Activated CD8-positive, alpha-beta memory T cell treated with anti-CD3 and anti-CD28 coated beads for 24 hours (primary cell): Measurements from ENCODE around the gene AFF2.
"Not testable (repeated sequence)": the region's sequence is repeated elsewhere in the genome, so short reads cannot be mapped to it uniquely, and the experiment has no call there.

ENCODE experiments used
- DNase-seq: peaks from one replicate; pipeline ENCODE4 v3.0.0-alpha.2; 2020

AFF2 gene

DNA sequence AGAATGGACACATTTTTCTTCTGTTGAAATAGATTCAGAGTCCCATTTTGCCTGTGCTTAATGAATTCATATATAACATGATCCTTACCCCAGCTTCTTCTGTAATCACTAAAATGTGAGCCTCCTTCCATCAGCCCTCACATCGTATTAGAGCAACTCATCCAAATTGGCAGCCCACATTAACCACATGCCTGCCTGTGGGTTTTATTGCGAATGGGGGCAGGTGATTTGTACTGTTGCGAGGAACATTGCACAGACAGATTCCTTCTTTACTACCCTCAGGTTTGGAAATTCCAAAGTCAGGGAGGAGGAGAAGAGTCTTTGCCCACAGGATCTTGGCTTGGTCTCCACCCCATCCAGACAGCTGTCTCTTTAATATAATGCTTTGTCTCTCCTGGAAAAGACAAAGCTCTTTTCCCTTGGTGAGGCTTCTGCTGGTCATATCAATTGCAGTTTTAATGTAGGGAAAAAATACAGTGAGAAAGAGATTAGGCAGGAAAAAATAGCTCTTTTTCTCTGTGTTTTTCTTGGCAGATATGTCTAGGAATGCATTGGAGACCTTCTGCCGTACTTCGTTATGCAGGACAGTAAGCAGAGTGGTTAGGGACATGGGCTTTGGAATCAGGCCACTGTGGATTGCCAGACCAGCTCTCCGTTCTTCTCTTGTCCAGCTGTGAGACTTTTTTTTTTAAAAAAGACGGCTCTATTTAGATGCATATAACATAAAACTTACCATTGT is 371.2 kb downstream of the AFF2 start:
- no peak for DNase-seq

DNA sequence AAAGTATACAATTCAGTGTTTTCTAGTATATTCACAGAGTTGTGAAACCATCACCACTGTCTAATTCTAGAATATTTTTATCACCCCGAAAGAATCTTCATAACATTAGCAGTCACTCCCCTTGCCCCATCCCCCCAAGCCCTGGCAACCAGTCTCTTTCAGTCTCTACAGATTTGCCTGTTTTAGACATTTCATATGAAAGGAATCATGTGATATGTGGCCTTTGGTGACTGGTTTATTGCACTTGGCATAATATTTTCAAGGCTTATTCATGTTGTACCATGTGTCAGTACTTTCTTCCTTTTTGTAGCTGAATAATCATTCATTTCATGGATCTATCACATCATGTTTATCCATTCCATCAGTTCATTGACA is 371.7 kb downstream of the AFF2 start:
- no peak for DNase-seq

DNA sequence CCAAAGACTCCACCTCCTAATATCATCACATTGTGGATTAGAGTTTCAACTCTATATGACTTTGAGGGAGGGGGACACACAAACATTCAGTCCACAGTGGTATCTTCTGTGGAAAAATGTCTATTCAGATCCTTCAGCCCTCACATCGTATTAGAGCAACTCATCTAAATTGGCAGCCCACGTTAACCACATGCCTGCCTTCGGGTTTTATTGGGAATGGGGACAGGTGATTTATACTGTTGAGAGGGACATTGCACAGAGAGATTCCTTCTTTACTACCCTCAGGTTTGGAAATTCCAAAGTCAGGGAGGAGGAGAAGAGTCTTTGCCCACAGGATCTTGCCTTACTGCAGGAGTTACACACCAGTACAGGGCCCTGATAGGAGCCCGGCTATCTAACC is 372.5 kb downstream of the AFF2 start:
- DNase-seq, result no peak

DNA sequence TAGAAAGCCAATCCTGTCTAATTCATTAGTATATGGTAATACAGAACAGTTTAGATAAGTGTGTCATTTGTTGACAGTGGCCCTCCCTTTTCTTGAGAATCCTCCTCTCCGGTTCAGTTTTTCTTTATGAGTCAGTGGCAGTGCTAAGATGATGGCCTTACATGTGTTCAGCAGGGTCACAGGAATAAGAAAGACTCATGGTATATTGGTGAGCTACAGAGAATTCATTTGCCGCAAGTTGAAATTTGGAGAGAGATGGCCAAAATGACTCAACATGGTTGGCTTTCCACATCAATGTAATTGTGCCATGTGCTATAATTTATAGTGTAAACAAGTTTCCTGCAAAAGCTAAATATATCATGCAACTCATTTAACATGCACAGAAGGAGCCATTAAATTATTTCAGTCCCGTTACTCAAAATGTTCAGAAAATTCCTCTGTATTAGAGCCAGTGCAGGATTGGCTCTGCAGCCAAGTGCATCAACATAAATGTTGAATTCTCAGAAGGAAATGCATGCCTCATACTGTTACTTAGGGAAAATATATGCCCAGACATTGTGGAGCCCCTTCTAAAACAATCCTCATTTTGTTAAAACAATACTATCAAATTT is 374.3 kb downstream of the AFF2 start:
- no peak for DNase-seq

DNA sequence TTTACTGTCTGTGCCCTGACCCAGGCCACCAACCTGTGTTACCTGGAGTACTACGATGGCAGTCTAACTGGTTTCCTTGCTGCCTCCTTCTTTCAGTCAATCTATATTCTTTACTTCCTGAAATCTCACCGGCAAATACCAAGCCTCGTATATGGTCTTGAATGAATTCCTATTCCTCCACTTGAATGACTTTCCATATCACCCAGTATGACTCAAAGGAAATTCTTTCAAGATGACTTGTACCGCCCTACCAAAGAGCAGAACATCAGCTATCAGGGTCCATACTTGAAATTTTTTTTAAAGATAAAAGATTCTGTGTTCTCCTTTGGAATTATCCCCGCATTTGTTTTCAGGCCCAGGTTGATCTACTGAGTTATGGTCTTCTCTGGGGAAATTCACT is 378.0 kb downstream of the AFF2 start:
- DNase-seq, result no peak

DNA sequence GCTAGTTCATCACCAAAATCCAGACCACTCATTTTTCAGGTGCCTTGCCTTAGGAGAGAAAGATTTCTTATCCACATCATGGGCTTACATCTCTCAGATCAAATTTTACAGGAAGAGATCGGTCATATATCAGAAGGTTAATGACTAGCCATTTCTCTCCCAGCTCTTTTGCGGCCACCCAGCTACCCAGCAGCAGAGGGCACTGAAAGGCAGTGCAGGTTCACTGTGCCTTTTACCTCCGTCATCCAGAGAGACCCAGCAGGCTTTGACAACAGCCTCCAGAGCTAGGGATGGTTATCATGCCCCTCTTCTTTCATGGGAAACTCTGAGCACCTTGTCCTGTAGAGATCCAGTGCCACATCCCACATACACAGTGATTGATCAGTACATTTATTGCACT is 384.8 kb downstream of the AFF2 start:
- no peak for DNase-seq

DNA sequence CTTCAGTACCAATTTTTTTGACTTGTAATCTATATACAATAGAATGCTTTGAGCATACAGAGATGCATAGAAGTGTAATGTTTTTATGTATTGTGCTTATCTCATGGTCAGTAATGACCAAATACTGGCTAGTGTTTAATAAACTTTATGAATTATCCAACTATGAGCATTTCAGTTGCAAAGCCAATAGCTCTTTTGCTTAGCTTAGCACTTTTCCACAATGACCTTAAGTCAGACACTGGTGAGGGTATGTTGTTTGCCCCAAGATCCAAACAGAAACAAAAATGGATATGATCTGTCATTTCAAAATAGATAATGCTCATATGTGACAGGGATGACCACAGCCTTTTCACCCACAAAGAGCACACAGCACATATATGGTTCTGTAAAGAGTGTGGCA is 393.0 kb downstream of the AFF2 start:
- DNase-seq, result no peak

DNA sequence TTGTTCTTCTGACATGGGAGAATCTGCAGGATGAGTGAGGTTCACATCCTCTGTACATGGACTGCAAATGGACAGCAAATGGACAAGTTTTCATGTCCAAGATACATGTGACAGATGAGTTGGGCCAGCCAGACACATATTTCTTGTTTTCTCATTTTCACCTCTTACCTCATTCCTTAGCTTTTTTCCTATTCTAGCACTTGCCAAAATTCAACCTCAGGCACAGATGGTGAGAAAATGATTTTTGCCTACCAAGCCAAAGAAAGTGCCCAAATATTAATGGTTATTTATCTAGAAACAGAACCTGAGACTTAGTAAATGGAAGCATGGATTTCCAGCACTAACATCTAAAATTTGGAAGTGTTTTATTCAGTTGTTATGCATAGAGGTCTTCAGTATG is 402.2 kb downstream of the AFF2 start:
- no peak for DNase-seq

DNA sequence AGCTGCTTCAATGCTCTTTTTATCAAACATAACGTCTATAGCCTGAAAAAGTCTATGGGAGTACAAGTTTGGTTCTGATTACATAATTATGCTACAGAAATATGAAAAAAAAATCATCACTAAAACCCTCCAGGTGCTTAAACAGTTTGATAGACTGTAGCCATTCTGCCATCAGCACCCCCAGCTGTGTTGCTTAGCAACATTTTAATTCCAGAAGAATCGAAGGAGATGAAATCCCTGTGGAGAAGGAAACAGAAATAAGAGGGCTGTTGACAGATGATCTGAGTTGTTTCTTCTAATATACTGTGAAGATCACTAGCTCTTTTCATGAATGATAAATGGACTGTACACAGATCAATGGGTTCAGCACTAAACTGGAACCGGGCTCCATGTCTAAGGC is 402.8 kb downstream of the AFF2 start:
- no peak for DNase-seq

DNA sequence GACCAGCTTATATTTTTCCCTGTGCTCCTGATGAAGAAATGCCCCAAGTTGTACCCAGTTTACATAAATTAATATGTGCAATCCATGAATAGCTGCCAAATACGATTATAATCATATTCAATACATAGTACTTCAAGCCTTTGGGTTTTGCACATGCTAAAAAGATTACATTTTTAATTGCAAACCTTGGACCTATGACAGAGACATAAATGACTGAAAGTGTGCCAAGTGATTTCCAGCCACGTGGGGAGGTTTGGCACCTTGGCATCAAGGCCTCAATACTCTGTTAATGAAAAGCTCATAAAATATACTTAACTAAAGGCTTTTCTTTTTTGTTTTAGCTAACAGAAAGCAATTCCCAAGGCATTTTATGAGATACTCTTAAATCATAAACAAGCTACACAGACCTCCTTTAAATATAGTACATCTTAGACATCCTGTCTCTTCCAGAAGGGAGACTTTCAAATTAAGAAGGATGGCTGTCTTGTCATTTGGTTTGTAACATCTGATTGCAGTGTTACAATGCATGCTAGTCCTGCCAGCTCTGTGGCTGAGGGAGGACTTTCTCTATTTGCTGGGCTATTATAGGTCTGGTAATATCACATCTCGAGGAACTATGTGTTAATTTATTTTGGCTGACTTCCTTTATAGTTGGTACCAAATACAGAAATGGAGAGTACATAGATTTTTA is 404.1 kb downstream of the AFF2 start:
- no peak for DNase-seq

DNA sequence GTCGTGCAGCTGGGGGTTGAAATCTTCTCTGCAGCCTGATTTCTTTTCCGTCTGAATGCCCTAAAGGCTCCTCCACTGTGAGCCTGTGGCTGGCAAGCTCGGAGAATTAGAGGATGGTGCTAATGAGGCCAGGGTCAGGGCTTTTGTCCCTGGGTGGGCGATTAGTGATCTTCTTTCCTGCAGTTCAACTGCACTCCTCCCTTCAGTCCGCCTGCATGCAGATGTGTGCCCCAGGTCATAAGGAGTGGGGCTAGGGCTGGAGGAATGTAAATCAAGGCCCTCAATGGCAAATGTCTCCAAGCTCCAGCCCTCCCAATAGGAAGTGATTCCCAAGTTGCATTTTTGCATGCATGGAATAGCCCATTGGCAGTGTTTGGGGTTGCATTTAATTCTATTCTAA is 405.0 kb downstream of the AFF2 start:
- no peak for DNase-seq

DNA sequence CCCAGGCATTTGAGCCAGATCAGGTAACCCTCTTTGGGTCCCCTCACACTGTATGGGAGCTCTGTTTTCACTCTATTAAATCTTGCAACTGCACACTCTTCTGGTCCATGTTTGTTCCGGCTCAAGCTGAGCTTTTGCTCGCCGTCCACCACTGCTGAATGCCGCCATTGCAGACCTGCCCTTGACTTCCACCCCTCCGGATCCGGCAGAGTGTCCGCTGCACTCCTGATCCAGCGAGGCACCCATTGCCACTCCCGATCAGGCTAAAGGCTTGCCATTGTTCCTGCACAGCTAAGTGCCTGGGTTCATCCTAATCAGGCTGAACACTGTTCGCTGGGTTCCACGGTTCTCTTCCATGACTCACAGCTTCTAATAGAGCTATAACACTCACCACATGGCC is 406.2 kb downstream of the AFF2 start:
- not testable (repeated sequence) for DNase-seq

DNA sequence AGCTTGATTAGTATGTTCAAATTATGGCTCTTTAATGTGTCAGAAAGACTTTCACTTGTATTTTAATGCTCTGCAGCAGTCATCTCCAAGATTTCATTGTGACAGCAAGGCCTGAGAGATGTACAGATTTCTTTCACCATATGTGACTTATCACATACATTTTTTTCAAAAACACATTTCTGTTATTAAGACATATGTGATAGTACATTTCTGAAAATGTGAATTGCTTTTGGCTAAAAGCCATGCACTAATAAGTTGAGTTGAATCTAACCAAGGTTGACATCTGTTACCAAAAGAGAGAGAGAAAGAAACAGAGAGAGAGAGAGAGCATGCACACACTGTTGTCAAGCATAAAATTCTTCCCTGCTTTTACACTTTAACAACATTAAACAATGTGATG is 409.3 kb downstream of the AFF2 start:
- DNase-seq, result no peak

DNA sequence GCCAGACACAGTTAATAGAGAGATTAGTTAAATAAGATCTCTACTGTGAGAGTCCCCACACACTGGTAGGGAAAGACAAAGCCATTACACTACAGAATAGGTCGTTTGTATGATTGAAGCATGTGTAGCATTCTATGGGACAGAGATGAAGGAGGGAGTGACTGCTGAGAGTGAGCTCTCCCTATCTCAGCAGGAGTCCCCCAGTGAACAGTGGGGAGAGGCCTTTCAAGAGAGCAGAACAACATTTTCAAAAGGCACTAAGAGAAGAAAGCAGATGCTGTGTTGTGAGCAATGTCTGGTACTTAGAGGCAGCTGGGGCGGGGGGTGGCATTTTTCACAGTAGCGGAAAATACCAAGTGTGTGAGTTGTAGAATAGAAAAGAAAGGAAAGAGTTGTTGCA is 413.6 kb downstream of the AFF2 start:
- no peak for DNase-seq

DNA sequence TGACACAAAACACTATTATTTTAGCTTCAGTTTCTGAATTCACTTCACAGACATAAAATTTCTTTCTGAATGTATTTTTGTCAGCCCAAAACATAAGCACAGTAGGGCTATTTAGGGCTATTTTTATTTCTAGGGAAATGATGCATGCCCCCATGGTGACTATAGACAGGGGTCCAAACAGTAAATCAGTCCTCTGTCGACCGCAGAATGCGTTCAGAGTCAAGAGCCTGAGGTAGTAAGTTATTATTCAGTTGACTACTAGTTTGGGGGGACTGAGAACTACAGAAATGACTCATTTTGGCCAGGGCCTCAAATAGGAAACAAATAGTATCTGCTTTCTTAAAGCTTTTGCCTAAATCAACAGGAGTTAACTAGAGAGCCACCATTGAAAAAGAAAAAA is 414.4 kb downstream of the AFF2 start:
- no peak for DNase-seq

DNA sequence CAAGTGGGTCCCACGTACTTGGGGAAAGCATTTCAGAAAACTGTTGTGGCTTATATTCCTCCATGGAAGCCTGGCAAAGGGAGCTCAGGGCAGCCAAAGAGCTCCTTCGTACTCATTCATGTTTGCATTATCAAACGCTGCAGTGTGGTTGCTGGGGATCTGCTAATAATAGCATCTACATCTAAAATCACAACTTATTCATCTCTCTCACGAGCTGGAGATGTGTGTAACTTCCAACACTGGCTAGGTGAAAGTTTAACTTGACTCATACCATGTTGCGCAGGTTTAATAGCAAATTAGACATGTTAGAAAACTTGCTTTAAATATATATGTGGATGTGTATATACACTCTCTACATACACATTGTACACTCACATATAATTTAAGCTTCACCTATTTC is 415.1 kb downstream of the AFF2 start:
- no peak for DNase-seq

DNA sequence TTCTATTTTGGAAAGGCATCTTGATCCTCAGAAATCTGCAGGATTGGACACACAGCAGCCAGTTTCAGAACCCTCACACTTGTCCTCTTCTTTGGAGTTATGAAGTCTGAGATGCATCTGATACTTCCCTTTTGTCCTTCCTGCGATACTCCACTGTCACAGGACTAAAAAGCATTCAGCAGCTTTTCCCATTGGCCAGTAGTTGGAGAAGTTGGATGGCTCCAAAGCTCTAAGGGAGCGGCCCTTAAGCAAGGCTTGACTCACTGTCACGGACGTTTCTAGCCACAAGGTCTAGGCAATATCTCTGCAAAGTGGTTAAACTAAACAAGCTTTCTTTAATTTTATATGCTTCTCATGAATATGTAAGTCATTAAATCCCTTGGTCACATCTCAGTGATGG is 417.0 kb downstream of the AFF2 start:
- no peak for DNase-seq

DNA sequence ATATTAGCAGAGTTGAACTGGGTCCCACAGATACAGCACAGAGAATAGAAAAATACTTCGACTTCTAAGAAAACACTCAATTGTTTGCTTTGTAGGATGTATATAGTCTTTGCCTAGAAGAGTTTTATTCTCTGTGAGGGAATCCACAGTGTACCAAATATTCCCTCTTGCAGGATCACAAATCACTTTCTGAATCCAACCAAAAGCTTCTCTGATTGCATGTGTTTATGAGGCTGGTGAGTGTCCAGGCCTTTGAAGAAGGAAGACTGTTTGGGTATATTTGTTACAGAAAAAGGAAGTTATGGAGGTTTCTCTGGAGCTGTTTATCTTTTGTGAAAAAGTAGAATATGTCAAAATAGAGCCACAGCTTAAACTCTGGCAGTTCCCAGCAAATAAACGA is 423.2 kb downstream of the AFF2 start:
- DNase-seq, result no peak

DNA sequence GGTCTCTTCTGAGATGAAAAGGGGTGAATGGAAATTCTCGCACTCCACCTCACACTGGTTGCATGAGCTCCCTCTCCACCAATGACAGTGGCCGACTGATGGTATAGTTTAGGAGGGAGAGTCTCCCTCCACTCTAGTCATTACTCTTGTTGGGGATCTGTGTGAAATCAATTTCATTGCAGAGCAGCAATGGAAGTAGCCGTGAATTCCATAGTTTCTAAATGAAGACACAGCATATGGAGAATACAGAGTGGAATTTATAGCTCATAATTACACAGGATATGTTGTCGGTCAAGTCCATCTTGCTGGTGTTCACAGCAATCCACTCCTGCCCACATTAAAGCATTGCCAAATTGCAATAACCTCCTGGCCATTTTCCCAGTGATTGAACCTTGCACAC is 426.0 kb downstream of the AFF2 start:
- no peak for DNase-seq

DNA sequence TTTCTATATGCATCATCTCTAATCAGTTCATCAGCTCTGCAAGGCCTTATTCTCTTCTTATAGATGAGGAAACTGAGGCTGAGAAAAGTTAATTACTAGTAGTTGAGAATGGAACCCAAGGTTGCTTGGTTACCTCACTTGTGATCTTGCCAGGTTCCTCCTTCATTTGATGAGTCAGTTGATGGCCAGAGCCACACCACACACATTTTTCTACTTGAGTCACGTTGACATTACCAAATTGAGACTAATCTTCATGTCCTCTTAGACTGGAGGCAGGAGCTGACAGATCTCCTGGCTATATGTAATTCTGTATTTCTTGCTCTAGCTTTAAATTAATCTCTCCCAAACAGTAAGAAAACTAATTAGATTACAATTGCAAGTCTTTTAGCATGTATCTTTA is 428.4 kb downstream of the AFF2 start:
- DNase-seq, result no peak

DNA sequence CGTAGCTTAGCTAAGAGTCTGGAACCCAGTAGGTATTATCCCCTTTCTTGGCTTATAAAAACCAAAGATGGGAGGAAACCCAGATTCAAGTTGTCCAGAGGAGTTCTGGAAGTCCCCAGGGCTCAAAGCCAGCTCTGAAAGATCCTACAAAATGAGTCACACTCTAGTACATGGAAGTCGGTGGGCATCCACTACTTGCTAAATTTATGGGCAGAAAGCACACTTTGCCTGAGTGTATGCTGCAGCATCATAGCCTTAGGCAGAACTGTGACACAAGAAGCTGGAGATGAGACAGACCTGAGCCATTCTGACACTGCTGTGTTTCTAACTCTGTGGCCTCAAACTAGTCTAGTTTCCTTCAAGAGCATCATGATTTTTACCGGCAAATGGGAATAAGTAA is 429.3 kb downstream of the AFF2 start:
- DNase-seq, result no peak

DNA sequence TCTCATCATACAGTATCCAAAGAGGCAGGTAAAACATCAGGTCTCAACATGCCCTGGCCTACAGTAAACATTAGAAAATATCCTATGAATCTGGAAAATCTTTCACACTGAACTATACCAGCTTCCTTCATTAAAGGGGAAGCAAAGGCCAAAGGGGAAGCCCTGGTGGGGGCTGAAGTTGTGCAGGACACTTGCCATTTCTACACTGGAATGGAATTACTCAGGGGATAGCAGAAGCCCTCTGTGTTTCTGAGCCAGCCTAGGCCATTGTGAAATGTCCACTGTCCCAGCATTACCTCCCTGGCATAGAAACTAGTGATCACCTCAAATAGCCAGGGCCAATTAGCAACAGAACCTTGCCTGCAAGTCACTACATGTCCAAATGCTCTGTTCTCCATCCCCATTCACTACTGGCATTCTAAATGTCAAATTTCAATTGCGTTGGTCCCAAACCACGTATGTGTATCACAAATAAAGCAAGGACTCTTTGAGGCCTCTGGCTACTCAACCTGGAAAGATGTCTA is 429.9 kb downstream of the AFF2 start:
- no peak for DNase-seq

DNA sequence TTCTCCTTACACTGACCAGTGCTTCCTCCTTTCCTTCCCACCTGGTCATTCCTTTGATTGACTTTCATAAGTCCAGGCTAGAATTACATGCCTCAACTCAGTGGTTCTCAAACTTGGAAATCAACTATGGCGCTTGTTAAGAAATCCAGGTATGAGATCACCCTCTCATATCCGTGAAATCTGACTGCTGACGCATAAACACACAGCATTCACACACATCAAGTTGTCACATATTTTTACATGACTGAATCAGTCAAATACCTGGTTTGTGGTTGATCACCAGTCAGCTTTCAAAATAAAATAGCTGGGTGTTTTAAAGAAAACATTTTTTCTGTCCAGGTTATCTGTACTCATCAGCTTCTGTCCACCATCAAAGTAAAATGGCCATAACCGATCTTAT is 433.5 kb downstream of the AFF2 start:
- DNase-seq, result no peak

DNA sequence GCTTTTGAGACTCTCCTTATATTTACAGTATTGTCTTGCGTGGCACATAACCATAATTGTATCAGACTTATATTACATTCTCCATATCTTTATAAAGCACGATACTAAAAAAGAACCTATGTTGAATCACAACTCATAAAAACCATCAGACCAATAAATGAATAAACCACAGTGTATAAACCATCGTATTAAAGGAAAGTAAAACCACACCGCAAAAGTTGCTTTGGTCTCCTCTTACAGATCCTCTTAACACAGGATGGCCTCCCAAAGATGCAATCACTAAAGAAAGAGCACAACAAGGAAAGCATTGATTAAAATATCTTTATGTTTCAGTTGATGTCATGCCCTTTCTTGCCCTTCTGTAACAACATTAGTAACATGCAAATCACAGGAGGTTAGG is 437.9 kb downstream of the AFF2 start:
- no peak for DNase-seq
